Activated T-cell treated with anti-CD3 and anti-CD28 coated beads for 1 hour (primary cell): ENCODE data around the gene ADGRE3.
"Not testable (repeated sequence)": the region's sequence is repeated elsewhere in the genome, so short reads cannot be mapped to it uniquely, and the experiment has no call there.

ENCODE experiments used
- DNase-seq: peaks from one replicate; pipeline ENCODE4 v3.0.0-alpha.2; 2020; ENCODE audit warnings: low read depth

Gene ADGRE3

DNA sequence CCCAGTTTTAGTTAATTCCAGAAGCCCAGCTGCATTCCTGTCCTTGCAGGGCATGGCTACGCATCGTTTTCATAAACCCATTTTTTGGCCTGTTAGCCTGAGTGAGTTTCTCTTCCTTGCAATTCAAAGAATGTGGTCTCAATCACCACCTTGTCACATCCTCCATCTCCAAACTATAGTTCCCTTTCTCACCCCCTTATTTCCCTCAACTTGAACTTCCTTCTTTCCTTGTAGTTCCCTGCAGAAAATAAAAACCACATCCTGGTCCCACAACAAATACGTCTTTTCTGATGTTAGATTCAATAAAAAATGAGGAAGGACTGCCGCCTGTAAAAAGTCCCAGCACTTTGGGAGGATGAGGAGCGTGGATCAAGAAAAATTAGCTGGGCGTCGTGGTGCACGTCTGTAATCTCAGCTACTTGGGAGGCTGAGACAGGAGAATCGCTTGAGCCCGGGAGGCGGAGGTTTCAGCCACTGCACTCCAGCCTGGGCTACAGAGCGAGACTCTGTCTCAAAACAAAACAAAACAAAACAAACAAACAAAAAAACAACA, 13.2 kb downstream of the ADGRE3 start:
- DNase-seq, result no peak

DNA sequence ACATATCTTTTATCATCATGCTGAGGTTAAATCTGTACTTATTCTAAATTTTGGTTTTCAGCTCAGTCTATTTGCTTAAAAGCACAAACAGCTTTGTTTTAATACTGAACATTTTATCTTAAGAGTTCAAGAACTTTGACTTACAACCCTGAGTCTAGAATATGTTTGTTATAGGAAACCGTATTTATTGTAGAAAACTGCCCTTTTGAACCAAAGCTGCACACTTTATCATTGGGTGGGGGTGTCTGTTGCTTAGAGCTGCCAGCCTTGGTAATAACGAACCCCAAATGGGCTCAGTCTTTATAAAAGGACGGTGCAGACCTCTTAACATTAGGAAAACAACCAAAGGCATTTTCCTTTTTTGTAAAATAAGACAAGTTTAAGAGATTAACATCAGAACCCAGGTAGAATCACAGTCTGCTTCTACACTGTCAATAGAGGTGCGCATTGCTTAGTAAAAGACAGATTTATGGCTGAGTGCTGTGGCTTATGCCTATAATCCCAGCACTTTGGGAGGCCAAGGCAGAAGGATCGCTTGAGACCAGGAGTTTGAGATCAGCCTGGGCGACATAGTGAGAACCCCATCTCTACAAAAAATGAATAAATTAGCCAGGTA, 14.7 kb downstream of the ADGRE3 start:
- no peak for DNase-seq

DNA sequence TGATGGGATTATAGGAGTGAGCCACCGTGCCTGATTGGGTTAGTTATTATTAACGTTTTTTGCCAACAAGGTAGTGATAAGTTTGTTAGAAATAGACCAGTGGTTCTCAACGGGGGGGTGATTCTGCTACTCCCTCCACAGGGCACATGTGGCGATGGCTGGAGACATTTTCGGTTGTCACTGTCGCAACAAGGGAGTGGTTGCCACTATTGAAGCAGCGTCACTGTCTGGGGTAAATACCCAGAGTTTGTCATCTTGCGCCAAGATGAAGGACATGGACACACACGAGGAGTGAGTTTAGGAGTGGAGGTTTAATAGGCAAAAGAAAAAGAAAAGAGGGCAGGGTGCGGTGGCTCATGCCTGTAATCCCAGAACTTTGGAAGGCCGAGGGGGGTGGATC, 18.9 kb downstream of the ADGRE3 start:
- DNase-seq, result no peak

DNA sequence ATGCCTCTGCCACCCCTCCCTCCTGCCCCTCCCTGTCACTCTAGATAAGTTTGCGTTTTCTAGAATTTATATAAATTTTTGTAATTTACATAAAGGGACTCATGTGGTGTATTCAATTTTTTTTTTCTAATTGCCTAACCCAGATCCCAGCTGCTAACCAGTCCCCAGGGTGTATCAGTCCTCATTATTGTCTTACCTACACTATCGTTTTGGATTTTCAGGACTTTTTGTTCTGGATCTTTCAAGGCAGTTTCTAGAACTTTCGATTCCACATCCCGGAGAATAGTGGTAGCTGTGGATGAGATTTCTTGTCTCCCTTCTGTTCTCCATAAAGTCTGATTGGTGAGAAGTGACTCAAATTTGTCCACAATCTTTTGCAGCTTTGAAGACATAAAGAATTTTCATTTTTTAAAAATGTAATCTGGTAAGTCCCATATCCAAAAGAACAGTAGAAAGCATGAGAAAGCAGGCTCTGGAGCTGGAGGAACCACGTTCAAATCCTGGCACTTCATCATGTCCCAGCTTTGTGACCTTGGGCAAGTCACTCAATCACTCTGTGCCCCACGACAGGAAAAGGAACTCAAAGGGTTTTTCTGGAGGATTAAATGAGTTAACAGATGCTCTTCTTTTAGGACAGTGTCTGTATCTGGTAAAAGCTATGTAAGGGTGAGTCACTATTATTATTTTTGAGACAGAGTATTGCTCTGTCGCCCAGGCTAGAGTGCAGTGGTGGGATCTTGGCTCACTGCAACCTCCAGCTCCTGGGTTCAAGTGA, 19.7 kb downstream of the ADGRE3 start:
- no peak for DNase-seq

DNA sequence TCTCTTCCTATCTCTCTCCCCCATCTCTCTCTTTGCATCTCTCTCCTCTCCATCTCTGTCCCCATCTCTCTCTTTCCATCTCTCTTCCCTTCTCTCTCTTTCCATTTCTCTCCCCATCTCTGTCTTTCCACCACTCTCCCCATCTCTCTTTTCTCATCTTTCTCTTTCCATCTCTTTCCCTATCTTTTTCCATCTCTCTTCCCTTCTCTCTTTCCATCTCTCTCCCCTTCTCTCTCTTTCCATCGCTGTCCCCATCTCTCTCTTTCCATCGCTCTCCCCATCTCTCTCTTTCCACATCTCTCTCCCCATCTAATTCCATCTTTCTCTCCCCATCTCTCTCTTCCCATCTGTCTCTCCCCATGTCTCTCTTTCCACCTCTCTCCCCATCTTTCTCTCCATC, 24.5 kb downstream of the ADGRE3 start:
- no peak for DNase-seq

DNA sequence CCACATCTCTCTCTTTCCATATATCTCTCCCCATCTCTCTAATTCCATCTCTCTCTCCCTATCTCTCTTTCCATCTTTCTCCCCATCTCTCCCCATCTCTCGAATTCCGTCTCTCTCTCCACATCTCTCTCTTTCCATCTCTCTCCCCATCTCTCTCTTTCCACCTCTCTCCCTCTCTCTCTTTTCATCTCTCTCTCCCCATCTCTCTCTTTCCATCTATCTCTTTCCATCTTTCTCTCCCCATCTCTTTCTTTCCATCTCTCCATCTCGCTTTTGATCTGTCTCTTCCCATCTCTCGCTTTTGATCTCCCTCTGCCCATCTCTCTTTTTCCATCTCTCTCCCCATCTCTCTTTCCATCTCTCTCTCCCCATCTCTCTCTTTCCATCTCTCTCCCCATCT, 25.6 kb downstream of the ADGRE3 start:
- DNase-seq, result no peak

DNA sequence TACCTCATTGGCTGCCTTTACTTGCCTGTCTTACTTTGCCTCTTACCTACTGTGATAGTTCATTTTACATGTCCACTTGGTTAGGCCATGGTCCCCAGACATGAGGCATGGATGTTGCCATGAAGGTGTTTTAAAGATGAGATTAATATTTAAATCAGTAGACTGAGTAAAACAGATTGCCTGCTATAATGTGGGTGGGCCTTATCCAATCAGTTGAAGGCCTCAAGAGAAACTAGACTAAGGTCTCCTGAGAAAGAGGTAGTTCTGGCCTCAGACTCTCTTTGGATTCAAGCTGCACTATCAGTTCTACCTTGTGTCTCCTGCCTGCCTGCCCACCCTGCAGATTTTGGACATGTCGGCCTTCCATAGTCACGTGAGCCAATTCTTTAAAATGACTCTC, 26.1 kb downstream of the ADGRE3 start:
- no peak for DNase-seq

DNA sequence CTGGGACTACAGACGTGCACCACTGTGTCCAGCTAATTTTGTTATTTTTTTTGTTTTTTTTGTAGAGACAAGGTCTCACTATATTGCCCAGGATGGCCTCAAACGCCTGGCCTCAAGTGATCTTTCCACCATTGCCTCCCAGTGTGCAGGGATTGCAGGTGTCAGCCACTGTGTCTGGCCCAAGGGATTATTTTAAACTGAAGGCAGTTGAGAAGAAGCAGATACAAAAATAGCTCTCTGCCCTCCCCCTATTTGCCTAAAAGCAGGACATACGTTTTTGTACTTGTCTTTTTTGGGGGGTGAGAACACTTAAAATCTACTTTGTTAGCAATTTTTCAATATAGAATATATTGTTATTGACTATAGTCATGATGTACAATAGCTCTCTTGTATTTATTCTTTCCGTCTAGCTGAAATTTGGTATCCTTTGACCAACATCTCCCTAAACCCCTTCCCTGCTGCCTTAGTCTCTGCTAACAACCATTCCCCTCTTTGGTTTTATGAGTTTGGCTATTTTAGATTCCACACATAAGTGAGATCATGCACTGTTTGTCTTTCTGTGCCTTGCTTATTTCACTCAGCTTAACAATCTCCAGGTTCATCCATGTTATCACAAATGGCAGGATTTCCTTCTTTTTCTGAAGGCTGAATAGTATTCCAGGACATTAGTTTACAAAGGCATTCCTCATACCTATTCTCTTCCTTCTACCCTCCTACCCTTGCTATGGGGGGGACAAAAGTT, 34.9 kb downstream of the ADGRE3 start:
- DNase-seq, result no peak

DNA sequence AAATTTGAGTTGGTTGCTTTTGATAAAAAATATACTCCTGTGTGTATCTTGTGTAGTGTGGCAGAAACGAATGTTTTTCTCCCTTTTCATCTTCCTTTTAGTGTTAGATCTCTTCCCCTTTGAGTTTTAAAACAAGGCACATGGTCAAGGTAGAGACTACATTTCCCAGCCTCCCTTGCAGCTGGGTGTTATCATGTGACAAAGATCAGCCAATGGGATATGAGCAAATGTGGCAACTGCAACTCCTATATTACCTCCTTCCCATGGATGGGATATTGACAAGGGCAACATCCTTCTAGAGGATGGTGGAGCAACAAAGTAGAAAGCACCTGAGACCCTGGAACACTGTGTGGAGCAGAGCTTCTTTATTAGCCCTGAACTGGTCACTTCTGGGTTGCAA, 42.4 kb downstream of the ADGRE3 start:
- no peak for DNase-seq

DNA sequence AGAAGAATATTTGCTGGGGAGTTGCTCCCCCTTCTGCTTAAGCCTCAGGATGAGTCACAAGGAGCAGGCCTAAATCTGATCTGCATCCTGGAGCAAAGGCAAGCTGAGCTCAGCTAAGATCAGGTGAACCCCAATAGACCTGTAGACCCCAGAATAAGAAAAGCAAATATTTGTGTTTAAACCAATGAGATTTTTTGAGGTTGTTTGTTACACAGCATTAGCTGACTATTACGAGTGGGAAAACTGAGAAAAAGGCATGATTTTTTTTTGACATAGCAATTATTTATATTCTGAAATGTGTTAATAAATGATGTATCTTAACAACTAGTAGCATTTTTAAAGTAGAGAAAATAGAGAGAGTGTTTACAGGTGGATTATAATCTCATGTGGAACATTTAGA, 45.1 kb downstream of the ADGRE3 start:
- DNase-seq, result no peak

DNA sequence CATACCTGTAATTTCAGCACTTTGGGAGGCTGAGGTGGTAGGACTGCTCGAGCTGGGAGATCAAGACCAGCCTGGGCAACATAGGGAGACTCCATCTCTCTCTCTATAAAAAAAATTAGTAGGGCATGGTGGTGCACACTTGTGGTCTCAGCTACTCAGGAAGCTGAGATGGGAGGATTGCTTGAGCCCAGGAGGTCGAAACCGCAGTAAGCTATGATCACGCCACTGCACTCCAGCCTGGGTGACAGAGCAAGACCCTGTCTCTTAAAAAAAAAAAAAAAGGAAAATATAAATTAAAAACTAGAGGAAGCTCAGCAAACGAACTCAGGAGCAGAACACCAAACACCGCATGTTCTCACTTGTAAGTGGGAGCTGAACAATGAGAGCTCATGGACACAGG, 50.2 kb downstream of the ADGRE3 start:
- not testable (repeated sequence) for DNase-seq

DNA sequence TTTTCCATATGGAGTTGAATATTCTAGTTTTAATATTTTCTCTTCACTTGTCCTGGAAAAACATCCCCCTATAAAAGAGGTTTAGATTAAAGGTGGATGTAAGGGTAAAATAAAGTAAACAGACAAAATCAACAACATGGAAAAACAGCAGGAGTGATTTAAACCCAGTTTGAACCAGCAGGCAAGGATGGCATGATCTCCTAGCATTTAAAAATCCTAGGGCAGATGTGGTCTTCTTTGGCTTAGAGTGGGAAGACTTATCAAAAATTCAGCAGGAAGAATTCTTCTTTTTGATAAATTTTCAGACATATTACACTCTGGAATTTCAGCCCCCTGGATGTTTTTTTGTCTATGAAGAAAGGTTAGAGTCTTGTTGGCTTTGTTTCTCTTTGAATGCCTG, 55.2 kb downstream of the ADGRE3 start:
- DNase-seq, result no peak

DNA sequence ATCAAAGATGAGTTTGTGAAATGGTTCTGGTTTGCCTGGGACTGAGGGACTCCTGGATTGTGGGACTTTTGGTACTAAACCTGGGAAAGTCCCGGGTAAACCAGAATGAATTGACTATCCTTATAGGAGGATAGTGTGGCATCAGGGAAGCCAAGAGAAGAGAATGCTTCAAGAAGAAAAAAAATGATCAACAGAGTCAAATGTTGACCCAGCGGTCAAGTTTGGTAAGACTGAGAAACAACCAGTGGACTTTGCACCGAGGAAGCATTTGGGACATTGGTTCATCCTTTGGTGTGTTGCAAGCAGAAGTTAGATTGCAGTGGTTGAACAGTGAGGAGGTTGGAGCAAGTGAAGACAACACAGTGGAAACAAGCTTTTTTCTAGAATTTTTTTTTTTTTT, 58.2 kb downstream of the ADGRE3 start:
- no peak for DNase-seq

DNA sequence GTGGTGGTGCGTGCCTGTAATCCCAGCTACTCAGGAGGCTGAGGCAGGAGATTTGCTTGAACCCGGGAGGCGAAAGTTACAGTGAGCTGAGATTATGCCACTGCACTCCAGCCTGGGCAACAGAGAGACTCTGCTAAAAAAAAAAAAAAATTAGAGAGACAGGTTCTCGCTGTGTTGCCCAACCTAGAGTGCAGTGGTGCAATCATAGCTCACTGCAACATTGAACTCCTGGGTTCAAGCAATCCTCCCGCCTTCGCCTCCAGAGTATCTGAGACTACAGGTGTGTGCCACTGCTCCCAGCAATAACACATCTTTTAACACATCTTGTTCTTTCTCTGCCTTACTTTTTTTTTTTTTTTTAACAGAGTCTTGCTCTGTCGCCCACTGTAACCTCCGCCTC, 59.0 kb downstream of the ADGRE3 start:
- no peak for DNase-seq

DNA sequence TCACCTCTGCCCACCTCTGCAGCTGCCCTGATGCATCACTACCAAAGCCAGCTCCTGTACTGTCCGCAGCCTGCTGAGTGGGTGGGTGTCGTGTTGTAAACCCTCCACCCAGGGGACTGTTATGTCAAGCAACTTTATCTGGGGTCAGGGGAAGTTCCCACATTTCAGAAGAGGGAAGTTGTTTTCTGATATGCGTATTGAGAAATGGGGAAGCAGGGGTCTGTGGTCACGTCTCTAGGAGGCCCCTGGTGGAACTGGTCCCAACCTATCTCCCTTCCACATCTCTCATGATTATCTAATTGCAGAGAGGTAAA, 60.6 kb downstream of the ADGRE3 start:
- no peak for DNase-seq

DNA sequence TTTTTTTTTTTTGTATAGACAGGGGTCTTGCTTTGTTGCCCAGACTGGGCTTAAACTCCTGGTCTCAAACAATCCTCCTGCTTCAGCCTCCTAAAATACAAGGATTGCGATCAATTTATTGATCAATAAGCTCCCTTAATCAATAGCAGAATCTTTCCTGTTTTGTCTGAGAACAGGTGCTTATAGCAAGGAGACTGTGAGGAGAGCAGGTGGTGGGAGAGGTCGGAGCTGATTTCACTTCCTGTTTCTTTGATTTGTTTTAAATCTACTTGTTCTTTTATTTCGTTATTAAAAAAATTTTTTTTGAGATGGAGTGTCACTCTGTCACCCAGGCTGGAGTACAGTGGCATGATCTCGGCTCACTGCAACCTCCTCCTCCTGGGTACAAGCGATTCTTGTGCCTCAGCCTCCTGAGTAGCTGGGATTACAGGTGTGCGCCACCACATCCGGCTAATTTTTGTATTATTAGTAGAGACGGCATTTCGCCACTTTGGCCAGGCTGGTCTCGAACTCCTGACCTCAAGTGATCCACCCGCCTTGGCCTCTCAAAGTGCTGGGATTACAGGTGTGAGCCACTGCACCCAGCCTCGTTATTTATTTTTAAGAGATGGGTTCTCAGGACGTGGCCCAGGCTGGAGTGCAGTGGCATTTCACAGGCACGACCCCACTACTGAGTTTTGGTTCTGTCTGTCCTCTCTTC, 61.1 kb downstream of the ADGRE3 start:
- not testable (repeated sequence) for DNase-seq

DNA sequence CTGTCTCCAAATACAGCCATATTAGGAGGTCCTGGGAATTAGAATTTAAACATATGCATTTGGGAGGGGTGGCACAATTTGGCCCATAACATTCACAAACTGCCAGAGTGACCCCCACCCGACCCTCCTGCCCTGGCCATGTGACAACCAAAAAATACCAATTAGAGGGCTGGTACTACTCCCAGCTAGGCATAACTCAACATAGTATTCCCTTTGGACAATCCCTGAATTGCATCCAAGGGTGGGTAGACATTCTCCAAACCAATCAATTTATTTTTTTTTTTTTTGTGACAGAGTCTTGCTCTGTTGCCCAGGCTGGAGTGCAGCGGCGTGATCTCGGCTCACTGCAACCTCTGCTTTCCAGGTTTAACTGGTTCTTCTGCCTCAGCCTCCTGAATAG, 62.0 kb downstream of the ADGRE3 start:
- no peak for DNase-seq

DNA sequence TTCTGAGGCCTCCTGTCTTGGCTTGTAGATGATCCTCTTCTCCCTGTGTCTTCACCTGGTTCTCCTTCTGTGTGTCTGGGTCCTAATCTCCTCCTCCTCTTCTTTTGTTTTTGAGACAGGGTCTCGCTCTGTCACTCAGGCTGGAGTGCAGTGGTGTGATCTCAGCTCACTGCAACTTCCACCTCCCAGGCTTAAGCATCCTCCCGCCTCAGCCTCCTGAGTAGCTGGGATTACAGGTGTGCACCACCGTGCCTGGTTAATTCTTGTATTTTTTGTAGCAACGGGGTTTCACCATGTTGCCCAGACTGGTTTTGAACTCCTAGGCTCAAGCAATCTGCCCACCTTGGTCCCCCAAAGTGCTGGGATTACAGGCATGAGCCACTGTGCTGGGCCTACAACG, 62.4 kb downstream of the ADGRE3 start:
- not testable (repeated sequence) for DNase-seq

DNA sequence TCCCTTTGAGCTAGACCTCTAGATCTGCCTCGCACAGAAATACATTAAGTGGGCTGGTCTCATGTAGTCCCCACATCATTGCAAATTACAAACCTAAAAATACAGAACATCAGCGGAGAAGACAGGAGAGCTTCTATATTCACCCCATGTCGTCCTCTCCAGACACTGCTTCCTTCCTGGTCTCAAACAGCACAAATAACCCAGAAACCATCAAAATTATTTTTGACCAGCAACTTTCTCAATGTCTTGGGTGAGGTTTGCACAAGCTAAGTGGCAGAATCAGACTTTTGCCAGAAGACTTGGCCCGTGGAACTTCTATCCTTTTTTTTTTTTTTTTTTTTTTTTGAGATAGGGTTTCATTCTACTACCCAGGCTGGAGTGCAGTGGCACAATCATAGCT, 63.6 kb downstream of the ADGRE3 start:
- DNase-seq, result no peak

DNA sequence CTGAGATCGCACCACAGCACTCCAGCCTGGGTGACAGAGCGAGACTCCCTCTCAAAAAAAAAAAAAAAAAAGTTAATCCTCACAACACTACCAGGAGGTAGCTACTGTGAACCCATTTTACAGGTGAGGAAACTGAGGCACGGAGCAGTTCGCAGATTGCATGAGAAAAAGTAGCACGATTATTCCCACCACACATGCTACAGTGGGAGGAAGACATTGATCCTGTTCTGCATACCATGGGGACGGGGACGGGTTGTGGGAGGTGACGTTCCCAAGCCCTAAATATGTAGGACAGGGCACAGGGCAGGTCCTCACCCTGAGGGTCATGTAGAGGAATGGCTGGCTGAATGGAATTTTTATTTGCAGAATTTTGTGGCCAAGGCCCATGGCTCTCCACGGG, 68.0 kb downstream of the ADGRE3 start:
- DNase-seq, result no peak

DNA sequence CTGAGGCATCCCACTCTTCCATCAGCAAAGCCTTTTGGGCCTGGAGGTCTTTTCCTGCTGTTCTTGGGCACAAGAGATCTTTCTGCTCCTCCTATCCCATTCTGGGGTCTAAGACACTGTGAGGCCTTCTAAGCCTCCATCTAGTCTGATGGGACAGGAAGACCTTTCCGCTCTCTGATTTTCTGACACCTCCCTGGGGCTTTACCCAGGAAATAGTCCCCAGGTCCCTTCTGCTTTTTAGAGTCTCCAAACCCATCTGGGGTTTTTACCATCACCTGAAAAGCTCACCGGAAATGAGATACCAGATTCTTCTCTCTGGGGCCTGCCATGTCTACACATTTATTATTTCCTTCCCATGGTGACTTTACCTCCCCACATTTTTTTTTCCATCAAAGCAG, 70.7 kb downstream of the ADGRE3 start:
- DNase-seq, result no peak

DNA sequence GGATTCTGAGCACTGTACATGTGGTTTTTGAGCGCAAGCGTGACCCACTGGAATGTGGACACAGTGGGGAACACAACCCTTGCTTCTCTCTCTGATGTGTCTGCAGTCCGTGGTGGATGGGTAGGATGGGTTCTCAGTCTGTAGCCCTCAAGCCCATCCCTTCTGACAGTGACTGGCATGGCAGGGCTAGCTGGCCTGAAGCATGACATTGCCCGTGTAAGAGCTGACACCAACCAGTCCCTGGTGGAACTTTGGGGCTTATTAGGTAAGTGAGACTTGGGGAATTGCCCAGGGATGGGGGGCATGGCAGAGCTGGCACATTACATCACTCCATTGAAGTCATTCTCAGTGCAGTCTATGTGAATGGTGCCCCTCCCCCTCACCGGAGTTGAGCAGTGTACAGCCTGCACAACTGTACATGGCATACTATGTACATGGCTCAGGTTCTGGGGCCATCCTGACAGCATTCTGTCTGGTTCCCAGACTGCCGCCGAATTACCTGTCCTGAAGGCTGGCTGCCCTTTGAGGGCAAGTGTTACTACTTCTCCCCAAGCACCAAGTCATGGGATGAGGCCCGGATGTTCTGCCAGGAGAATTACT, 75.0 kb downstream of the ADGRE3 start:
- no peak for DNase-seq
